Spleen (tissue), 11 donors: ENCODE measurements around the gene GABBR2. TPM values are rescaled to one million over a fixed set of nuclear protein-coding genes. Genes with fewer than 3 reads are reported as not detected.

Source experiments
- DNase-seq: peaks from one replicate; pipeline ENCODE4 v3.0.0-alpha.2; 2020
- H3K27ac ChIP-seq, 8 donors: fragments of 200-600 bp; sonication (generic) in 7 of 8; 1 replicate in 4 of 8; 2 replicates in 4 of 8; pipeline versions ENCODE4 v1.5.0 to v1.8.0; 2016 to 2021; ENCODE audit warnings: inconsistent platforms in 4 of 8, mild to moderate bottlenecking in 4 of 8, moderate library complexity in 1 of 8
- H3K27me3 ChIP-seq, 7 donors: fragments of 200-600 bp; sonication (generic) in 6 of 7; replicated peaks in 1 of 7; 1 replicate in 4 of 7; 2 replicates in 3 of 7; pipeline versions ENCODE4 v1.5.0 to v1.8.0; 2016 to 2021; ENCODE audit warnings: inconsistent platforms in 3 of 7, mild to moderate bottlenecking in 1 of 7
- H3K36me3 ChIP-seq, 6 donors: fragments of 200-600 bp; sonication (generic) in 5 of 6; 1 replicate in 4 of 6; 2 replicates in 2 of 6; pipeline versions ENCODE4 v1.5.0 to v1.8.0; 2016 to 2021; ENCODE audit warnings: inconsistent platforms in 2 of 6
- H3K4me1 ChIP-seq, 6 donors: fragments of 200-600 bp; sonication (generic) in 5 of 6; 1 replicate in 3 of 6; 2 replicates in 3 of 6; pipeline versions ENCODE4 v1.5.0 to v1.8.0; 2016 to 2021; ENCODE audit warnings: inconsistent platforms in 3 of 6
- H3K4me3 ChIP-seq, 8 donors: fragments of 200-600 bp; sonication (generic) in 7 of 8; 1 replicate in 4 of 8; 2 replicates in 4 of 8; pipeline versions ENCODE4 v1.5.0 to v1.8.0; 2016 to 2021; ENCODE audit warnings: inconsistent platforms in 4 of 8, mild to moderate bottlenecking in 4 of 8, moderate library complexity in 2 of 8
- H3K9me3 ChIP-seq, 8 donors: fragments of 200-600 bp; sonication (generic) in 7 of 8; 1 replicate in 4 of 8; 2 replicates in 4 of 8; pipeline versions ENCODE4 v1.5.0 to v1.8.0; 2016 to 2021; ENCODE audit warnings: inconsistent platforms in 4 of 8
- POLR2A ChIP-seq, 3 donors: fragments of 450-650 bp; IDR thresholded peaks; one replicate each; pipeline ENCODE4 v1.5.1; 2017; ENCODE audit warnings: antibody characterized with exemption in 3 of 3, mild to moderate bottlenecking in 1 of 3
- POLR2AphosphoS5 ChIP-seq, 3 donors: sonication (generic); formaldehyde crosslinking; IDR thresholded peaks; one replicate each; pipeline ENCODE4 v1.5.1; 2017; ENCODE audit warnings: antibody characterized with exemption in 3 of 3
- WGBS, 5 donors: extraction: QIAGEN DNeasy Blood & Tissue Kit in 3 of 5; methylation state at CpG; one replicate each; pipeline versions ENCODE4 v1.1.5 to v1.1.7; 2013 to 2018; 5-methylcytosine and 5-hydroxymethylcytosine counted together
- intact Hi-C: fragments of 100-400 bp; cut with DNase I; formaldehyde crosslinking; loops from one replicate; pipeline ENCODE4 v1.15.0; 2023; ENCODE audit warnings: low total_unique reads
- polyA plus RNA-seq, 3 donors: library from polyadenylated mRNA; stranded (reverse); fragments of 200-250 nt; gene quantifications; one replicate each; pipeline ENCODE4 v1.2.1, GENCODE V29; 2013
- total RNA-seq, 7 donors: library from RNA; depleted of rRNA in 3 of 7; stranded (reverse); fragments of >200 nt in 3 of 7; fragmentation: NEBNext Ultra II Directional in 4 of 7; extraction: Animal tissue kit (Norgen Biotek cat#: 25700) in 4 of 7; gene quantifications; one replicate each; pipeline versions ENCODE4 v1.1.0 to v1.2.1, GENCODE V29; 2016 to 2021
- TF ChIP-seq, protein P1 (sequence below), 11 experiments: fragments of 200-600 bp in 7 of 11; fragments of 450-650 bp in 4 of 11; sonication (generic) in 4 of 11; IDR thresholded peaks in 8 of 11; conservative IDR thresholded peaks in 3 of 11; 1 replicate in 7 of 11; 2 replicates in 4 of 11; pipeline versions ENCODE4 v1.4.0 to v1.8.0; 2016 to 2021; ENCODE audit warnings: antibody characterized with exemption in 11 of 11, inconsistent platforms in 4 of 11, mild to moderate bottlenecking in 1 of 11
- donor health status: healthy with polysubstance abuse.
- donor health status: DM: no; HTN: no; CAD: no; lungs with moderate emphysema.
- donor health status: DM: no; HTN: no; CAD: no.
- donor health status: Bipolar disorder and iron deficiency.
- donor health status: healthy.
- donor health status: DM: no; HTN: no; CAD: no.
- donor health status: DM: yes; HTN: yes; CAD: no.

The GABBR2 gene
- total and polyA plus RNA-seq, 10 donors: 0.03 to 0.32 (median 0.07) TPM; not detected in 7

DNA sequence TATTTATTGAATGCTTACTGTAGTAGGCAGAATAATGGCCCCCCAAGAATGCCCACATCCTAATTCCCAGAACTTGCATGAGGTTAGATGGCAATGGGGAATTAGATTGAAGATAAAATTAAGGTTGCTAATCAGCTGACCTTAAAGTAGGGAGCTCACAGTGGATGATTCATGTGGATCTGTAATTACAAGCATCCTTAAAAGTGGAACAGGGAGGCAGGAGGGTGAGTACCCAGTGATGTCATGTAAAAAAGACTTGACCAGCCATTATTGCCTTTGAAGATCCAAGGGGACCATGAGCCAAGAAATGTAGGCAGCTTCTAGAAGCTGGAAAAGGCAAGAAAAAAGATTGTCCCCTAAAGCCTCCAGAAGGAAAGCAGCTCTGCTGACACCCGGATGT lies 71.4 kb downstream of the GABBR2 start:
- WGBS, 5 donors: 0 to 97% (median 91%) methylated on average over 1 of the region's 1 CpG
- H3K4me3 ChIP-seq: no peak overlapping the region
- intact Hi-C loops: no loop called here
- H3K27ac ChIP-seq: no peak overlapping the region
- peaks cover 0 to 13% (median 0%) of the 10 kb centered on the region in 7 donors for H3K27me3 ChIP-seq
- no peaks in the 10 kb centered on the region for H3K9me3 ChIP-seq
- H3K4me1 ChIP-seq: no peaks in the 10 kb centered on the region
- TF ChIP-seq POLR2A (IDR thresholded peaks at IDR 0.05) (no peak), POLR2AphosphoS5 (IDR thresholded peaks at IDR 0.05) (no peak)
- TF ChIP-seq, protein P1, sequence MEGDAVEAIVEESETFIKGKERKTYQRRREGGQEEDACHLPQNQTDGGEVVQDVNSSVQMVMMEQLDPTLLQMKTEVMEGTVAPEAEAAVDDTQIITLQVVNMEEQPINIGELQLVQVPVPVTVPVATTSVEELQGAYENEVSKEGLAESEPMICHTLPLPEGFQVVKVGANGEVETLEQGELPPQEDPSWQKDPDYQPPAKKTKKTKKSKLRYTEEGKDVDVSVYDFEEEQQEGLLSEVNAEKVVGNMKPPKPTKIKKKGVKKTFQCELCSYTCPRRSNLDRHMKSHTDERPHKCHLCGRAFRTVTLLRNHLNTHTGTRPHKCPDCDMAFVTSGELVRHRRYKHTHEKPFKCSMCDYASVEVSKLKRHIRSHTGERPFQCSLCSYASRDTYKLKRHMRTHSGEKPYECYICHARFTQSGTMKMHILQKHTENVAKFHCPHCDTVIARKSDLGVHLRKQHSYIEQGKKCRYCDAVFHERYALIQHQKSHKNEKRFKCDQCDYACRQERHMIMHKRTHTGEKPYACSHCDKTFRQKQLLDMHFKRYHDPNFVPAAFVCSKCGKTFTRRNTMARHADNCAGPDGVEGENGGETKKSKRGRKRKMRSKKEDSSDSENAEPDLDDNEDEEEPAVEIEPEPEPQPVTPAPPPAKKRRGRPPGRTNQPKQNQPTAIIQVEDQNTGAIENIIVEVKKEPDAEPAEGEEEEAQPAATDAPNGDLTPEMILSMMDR (IDR thresholded peaks at IDR 0.05 in 8 of 11, conservative IDR thresholded peaks at IDR 0.05 in 3 of 11): no peak
- no peaks in the 10 kb centered on the region for H3K36me3 ChIP-seq
- DNase-seq: no peak

DNA sequence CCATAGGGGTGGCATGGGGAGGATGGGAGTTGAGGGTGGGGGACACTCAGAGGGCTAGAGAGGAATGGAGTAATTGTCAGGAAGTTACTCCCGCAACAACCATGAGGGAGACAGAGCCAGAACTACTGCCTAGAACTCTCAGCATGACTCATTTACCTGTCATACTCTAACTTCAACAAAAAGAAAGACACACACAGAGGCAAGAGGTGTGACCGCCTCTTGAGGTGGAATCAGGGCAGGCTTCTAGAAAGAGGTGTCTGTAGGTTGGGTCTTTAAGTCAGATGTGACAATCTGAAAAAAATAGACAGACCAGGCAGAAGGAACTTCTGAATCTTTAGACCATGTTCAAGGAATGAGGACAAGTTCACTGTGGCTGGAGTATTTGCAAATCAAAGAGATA lies 73.4 kb downstream of the GABBR2 start:
- no peak overlapping the region for H3K27ac ChIP-seq
- DNase-seq: no peak
- no peaks in the 10 kb centered on the region for H3K27me3 ChIP-seq
- intact Hi-C loops: no loop called here
- WGBS, 5 donors: 84 to 93% (median 87%) methylated on average over 2 of the region's 2 CpGs
- TF ChIP-seq, protein P1 (IDR thresholded peaks at IDR 0.05 in 8 of 11, conservative IDR thresholded peaks at IDR 0.05 in 3 of 11): no peak
- TF ChIP-seq POLR2AphosphoS5 (IDR thresholded peaks at IDR 0.05) (no peak), POLR2A (IDR thresholded peaks at IDR 0.05) (no peak)
- H3K9me3 ChIP-seq: no peaks in the 10 kb centered on the region
- H3K4me1 ChIP-seq: no peaks in the 10 kb centered on the region
- no peaks in the 10 kb centered on the region for H3K36me3 ChIP-seq
- H3K4me3 ChIP-seq: no peak overlapping the region

DNA sequence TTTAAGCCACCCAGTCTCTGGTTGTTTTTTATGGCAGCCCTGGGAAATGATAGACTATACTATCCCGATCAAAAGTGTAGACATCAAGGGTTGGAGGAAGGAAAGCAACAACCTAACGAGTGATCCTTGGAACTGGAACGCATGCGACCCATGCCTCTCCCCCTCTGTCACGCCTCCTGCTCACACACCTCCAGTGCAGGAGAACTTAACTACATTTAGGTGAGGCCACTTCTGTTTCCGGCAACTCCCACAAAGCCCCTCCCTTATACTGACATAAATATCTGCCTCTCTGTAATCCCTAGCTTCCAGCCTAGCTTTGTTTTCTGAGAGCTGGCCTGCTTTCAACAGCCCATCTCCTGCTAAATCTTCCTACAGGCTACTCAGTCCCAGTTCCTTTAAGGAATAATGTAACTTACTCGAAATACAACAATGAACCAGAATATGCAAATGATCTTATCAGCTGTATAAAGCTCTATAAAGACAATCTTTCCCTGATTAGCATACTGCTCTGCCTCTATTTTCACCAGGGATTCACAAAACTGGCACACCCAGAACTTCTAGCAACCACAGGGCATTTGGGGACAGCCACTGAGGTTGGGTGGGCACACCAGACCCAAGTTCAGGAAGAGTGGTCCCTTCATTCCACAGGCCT lies 73.9 kb downstream of the GABBR2 start:
- no peaks in the 10 kb centered on the region for H3K27me3 ChIP-seq
- no peak for TF ChIP-seq POLR2A (IDR thresholded peaks at IDR 0.05)
- TF ChIP-seq POLR2AphosphoS5 (IDR thresholded peaks at IDR 0.05): no peak
- TF ChIP-seq, protein P1 (IDR thresholded peaks at IDR 0.05 in 8 of 11, conservative IDR thresholded peaks at IDR 0.05 in 3 of 11): no peak
- H3K36me3 ChIP-seq: no peaks in the 10 kb centered on the region
- H3K9me3 ChIP-seq: no peaks in the 10 kb centered on the region
- intact Hi-C loops: no loop called here
- DNase-seq: no peak
- no peak overlapping the region for H3K4me3 ChIP-seq
- no peak overlapping the region for H3K27ac ChIP-seq
- 78 to 92% (median 84%) methylated on average over 7 of the region's 7 CpGs for WGBS, 5 donors
- H3K4me1 ChIP-seq: no peaks in the 10 kb centered on the region

DNA sequence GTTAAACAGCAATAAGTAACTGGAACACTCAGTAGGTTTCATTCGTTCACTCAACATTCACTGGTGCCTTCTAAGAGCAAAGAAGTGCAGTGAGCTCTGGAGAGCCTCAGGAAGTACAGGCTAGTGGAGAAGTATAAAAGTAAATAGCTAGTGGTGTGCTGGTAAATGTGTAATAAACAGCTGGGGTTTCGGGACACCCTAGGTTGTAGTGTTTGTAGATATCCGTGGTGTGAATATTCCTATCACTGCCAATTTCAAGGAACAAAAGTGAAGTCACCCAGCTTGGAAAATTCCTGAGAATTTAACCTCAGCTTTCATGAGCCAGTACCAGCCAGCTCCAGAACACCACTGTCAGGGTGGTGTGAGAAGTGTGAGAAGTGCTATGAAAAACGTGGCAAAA lies 75.9 kb downstream of the GABBR2 start:
- intact Hi-C loops: no loop called here
- no peak overlapping the region for H3K4me3 ChIP-seq
- 74 to 87% (median 80%) methylated on average over 4 of the region's 4 CpGs for WGBS, 5 donors
- no peak overlapping the region for H3K27ac ChIP-seq
- DNase-seq: no peak
- H3K36me3 ChIP-seq: no peaks in the 10 kb centered on the region
- TF ChIP-seq, protein P1 (IDR thresholded peaks at IDR 0.05 in 8 of 11, conservative IDR thresholded peaks at IDR 0.05 in 3 of 11): no peak
- TF ChIP-seq POLR2A (IDR thresholded peaks at IDR 0.05) (no peak), POLR2AphosphoS5 (IDR thresholded peaks at IDR 0.05) (no peak)
- no peaks in the 10 kb centered on the region for H3K4me1 ChIP-seq
- peaks cover 0 to 12% (median 0%) of the 10 kb centered on the region in 7 donors for H3K27me3 ChIP-seq
- no peaks in the 10 kb centered on the region for H3K9me3 ChIP-seq
